Muscle of arm (tissue), 12 donors: ENCODE data around the gene GPC6. TPM values are rescaled to one million over a fixed set of nuclear protein-coding genes. Genes with fewer than 3 reads are reported as not detected.

Experiments
- DNase-seq: peaks from one replicate; pipeline ENCODE4 v3.0.0-alpha.2; 2013
- polyA plus RNA-seq, 12 donors: library from polyadenylated mRNA; unstranded; fragments of 120-200 nt; gene quantifications; one replicate each; pipeline ENCODE4 v1.2.1, GENCODE V29; 2013; ENCODE audit not compliant: insufficient read length in 12 of 12

GPC6 gene
- polyA plus RNA-seq, 12 donors: 11.5 to 24.7 (median 15.3) TPM; not detected in 1

- DNase-seq: peak; percentile 17
Observed at GRCh38 chr13:93915269-93915809, 688.7 kb downstream of the GPC6 start.

- DNase-seq: no peak
Observed at GRCh38 chr13:93922063-93922855, 695.7 kb downstream of the GPC6 start.

GRCh38 chr13:93925990-93926389, 699.4 kb downstream of the GPC6 start:
- no peak for DNase-seq

DNA sequence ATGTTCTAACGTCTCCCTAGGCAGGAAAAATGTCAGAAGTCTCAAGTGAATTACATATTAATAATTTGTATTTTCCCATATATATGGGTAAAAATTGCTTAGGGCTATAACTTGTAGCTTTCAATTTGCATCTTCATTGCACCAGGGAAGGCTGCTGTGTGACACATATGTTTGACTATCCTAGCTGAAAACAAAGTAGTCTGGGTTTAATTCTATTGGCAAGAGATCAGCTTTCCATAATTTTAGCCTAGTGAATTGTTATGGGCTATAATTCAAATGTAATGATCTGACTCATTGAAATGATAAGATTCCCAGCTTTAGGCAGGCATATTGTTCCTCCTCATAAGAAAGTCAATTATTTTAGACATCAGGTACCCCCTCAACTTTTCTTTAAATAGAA, 699.8 kb downstream of the GPC6 start:
- DNase-seq: no peak

DNA sequence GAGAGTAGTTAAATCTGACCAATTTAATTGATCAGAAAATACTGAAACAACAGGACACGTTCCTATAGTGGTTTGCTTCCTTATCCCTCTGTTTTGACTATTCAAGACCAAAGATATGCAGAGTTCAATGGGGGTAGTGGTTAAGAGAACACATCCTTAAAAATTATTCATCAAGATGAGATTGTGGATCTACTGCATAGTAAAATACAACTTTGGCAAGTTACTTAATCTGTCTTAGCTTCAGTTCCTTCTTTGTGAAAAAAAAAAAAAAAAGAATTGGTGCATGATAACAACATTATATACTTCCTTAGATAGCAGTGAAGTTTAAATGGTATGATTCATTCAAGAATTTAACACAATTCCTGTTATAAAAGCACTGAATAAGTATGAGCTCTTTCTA, 700.8 kb downstream of the GPC6 start:
- no peak for DNase-seq

GRCh38 chr13:93932901-93933300, 706.3 kb downstream of the GPC6 start:
- DNase-seq: no peak

DNA sequence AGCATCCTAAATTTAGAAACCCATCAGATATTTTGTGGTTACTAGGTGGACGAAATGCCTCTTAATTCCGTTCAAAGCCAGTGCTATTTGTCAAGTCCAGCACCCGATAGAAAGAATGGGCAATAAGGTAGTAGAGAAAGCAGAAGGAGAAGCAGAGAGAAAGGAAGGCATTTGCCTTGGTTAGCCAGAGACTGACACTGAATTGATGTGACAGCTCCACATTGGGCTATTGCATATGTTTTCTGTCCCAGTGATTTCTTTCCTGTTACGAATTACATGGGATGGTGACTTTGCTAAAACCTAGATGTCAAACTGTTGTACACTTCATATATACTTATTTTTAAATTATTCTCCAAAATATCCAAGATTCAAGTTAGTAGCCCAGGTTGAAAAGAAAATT, 710.3 kb downstream of the GPC6 start:
- DNase-seq: no peak

GRCh38 chr13:93941444-93941843, 714.8 kb downstream of the GPC6 start:
- DNase-seq: no peak

DNA sequence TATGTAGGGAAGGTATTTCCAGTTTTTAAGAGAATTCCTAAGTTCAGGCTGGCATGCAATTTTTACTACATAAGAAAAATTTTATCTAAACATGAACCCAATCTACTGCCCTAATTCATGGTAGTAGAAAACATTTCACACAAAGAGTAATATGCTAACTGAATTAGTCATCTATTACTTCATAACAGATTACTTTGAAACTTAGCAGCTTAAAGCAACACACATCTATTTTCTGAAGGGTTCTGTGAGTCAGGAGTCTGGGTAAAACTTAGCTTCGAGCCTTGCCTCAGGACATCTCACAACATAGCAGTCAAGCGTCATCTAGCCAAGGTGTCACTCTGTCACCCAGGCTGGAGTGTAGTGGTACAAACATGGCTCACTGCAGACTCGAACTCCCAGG, 715.4 kb downstream of the GPC6 start:
- DNase-seq: no peak

- no peak for DNase-seq
Observed at GRCh38 chr13:93945621-93946020, 719.0 kb downstream of the GPC6 start.

- no peak for DNase-seq
Observed at GRCh38 chr13:93946994-93947393, 720.4 kb downstream of the GPC6 start.

- no peak for DNase-seq
Observed at GRCh38 chr13:93947651-93948050, 721.0 kb downstream of the GPC6 start.

- no peak for DNase-seq
Observed at GRCh38 chr13:93948162-93948922, 721.7 kb downstream of the GPC6 start.

GRCh38 chr13:93951108-93951507, 724.5 kb downstream of the GPC6 start:
- DNase-seq: no peak

- DNase-seq: no peak
Observed at GRCh38 chr13:93951951-93952350, 725.3 kb downstream of the GPC6 start.

DNA sequence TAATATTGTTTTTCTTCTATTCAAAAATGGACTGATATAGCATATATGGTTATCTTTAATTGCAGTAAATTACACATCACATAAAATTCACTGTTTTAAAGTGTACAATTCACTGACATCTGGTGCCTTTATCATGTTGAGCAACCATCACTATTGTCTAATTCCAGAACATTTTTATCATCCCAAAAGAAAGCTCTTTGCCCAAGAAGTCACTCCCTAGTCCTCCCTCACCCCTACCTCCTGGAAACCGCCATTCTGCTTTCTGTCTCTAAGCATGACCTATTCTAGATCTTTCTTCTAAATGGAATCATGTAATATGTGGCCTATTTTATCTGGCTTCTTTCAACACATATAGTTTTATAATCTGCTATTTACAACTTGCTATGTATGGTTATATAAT, 727.2 kb downstream of the GPC6 start:
- DNase-seq: no peak

DNA sequence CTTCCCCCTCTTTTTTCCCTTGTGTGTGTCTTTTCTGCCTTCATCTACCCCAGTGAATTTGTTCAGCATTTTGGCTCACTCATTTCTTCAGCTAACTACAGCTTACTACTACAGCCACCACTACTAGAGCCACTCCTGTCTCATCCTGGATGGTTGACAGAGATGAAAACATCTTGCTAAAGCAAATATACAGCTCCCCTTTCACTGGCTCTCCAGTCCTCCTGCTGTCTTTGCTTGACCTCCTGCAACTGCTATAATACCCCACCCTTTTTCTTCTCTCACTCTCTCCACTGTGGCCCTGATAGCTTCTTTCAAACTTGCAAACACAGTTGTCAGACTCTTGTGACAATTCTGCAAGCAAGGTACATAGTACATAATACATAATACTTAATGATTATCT, 729.3 kb downstream of the GPC6 start:
- no peak for DNase-seq

DNA sequence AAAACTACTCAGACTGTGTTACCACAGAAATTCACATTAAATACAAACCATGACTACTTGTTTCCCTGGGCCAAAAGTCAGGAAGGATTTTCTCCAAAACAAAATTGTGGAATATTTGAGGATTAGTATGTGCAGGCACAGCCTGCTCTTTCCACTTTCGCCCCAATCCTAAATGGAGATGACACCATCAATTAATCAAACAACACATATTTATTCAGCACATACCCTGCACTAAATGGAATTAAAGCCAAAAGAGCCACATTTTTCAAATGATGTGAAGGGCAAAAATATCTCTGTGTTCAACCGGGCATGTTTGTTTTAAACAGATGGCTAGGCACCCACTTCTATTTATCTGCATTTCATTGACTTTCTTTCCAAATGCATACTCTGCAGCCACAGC, 729.8 kb downstream of the GPC6 start:
- DNase-seq: no peak

DNA sequence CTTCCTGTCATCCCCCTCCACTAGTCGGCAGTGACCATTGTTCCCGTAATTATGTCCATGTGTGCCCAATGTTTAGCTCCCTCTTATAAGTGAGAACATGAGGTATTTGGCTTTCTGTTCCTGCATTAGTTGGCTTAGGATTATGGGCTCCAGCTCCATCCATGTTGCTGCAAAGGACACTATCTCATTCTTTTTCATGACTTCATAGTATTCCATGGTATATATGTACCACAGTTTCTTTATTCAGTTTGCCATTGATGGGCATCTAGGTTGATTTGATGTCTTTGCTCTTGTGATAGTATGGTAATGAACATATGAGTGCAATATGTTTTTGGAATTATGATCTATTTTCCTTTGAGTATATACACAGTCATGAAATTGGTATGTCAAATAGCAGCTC, 730.8 kb downstream of the GPC6 start:
- no peak for DNase-seq

DNA sequence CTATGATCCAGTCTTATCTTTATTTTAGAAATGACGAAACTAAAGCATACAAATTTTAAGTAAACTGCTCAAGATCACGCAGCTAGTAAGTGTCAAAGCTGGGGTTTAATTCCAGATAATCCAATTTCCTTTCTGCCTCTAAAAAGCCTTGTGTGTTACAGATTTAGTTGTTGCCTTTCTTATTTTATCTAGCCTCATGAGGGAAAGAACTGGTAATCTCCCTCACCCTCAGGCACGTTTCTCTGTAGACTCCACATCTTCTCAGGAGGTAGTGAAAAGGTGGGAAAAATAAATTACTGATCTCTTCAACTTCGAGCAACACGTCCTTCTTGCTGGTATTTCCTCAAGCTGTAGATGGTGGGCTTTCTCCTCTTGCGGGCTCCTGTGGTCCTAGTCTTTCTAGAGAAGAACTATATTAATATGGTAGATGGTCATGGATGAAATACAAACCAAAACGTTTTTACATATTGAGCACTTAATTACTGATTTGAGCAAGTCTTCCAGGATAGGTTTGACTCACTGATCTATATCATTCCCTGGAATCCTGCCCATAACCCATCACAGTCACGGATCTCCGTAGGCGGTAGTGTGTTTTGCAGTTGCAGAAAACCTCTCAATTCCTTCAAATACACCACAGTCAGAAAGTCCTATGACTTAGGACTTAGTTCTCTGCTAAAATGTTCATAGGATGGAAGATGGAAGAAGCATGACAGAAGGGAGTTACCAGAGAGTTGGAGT, 733.4 kb downstream of the GPC6 start:
- DNase-seq: no peak

DNA sequence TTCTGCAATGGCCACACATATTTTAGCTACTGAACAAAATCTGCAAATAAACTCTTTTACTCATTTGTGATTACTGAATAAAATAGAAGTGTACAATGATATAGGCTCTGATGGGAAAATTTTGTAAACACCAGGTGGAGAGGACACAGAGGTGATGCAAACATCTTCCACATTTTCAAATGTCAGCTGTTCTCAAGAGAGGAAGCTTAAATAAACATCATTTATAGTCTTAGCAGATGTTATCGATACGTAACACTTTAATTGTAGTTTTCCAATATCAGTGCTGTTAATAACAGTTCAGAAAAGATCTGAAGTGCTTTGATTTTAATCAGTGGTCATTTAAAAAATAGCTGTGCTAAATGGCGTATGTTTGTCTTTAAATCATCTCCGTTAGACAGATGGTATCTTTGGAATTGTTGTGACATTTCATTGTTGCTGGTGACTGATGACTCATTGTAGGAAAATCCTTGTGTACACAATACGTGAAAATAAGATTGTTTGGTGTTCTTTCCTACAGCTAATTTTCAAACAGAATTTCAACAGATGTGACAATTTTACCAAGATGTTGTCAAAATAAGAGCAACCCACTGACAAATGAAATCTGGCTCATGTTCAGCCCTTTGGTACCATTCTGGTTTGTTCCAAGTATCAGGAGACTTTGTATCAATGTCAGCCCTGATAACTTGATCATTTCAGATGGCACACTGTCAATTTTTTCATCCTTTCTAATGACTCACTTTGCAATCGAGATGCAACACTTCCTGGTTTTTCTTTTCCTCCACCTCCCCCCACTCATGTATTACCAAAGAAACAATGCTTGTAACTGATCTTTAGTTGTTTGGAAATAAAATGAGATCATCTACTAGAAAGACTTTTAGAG, 736.9 kb downstream of the GPC6 start:
- DNase-seq: no peak
